Adrenal gland (tissue), 5 donors: ENCODE data around the gene SHMT2.

Experiments
- CTCF ChIP-seq, 6 experiments: fragments of 450-650 bp in 4 of 6; fragments of 200-600 bp in 2 of 6; sonication (generic) in 1 of 6; IDR thresholded peaks; 1 replicate in 5 of 6; 2 replicates in 1 of 6; pipeline versions ENCODE4 v1.5.1 to v1.8.0; 2016 to 2021; ENCODE audit warnings: antibody characterized with exemption in 6 of 6, mild to moderate bottlenecking in 2 of 6, moderate library complexity in 1 of 6
- POLR2A ChIP-seq, 2 donors: fragments of 450-650 bp; IDR thresholded peaks; one replicate each; pipeline ENCODE4 v1.6.1; 2017; ENCODE audit warnings: antibody characterized with exemption in 2 of 2, mild to moderate bottlenecking in 2 of 2, moderate library complexity in 1 of 2
- donor health status: DM: no; HTN: no; CAD: no.

GRCh38 chr12:57258977-57259970, 29.8 kb downstream of the SHMT2 start:
- TF ChIP-seq CTCF (IDR thresholded peaks at IDR 0.05): no peak
- no peak for TF ChIP-seq POLR2A (IDR thresholded peaks at IDR 0.05)
